ENCODE results near the gene FOCAD.
"Not testable (repeated sequence)": the region's sequence is repeated elsewhere in the genome, so short reads cannot be mapped to it uniquely, and the experiment has no call there.

GRCh38 chr9:20658246-20658667 is 25.8 kb upstream of the FOCAD start:
- not testable (repeated sequence) for TF ChIP-seq ARNTL (CRISPR knock-in tag; IDR thresholded peaks at IDR 0.05; ENCODE audit: borderline replicate concordance, low read depth); TOX (CRISPR knock-in tag; IDR thresholded peaks at IDR 0.05; ENCODE audit: borderline replicate concordance); CREB5 (CRISPR knock-in tag; IDR thresholded peaks at IDR 0.05; ENCODE audit: low read depth); BACH2 (CRISPR knock-in tag; IDR thresholded peaks at IDR 0.05; ENCODE audit: borderline replicate concordance); ZFP3 (CRISPR knock-in tag; IDR thresholded peaks at IDR 0.05); RARB (CRISPR knock-in tag; IDR thresholded peaks at IDR 0.05); TSHZ2 (CRISPR knock-in tag; IDR thresholded peaks at IDR 0.05); PATZ1 (CRISPR knock-in tag; IDR thresholded peaks at IDR 0.05; ENCODE audit: borderline replicate concordance); ZFP30 (CRISPR knock-in tag; IDR thresholded peaks at IDR 0.05); ZNF8 (CRISPR knock-in tag; IDR thresholded peaks at IDR 0.05); CSRNP3 (CRISPR knock-in tag; IDR thresholded peaks at IDR 0.05); ZNF565 (CRISPR knock-in tag; conservative IDR thresholded peaks at IDR 0.05; ENCODE audit: low read depth); CSDC2 (CRISPR knock-in tag; IDR thresholded peaks at IDR 0.05); GLIS3 (CRISPR knock-in tag; IDR thresholded peaks at IDR 0.05)

All from SK-N-SH treated with all-trans-retinoic acid at 6 μM for 48 hours (cell line).